ENCODE data around the gene CRAMP1.
"Not testable (repeated sequence)": the region's sequence is repeated elsewhere in the genome, so short reads cannot be mapped to it uniquely, and the experiment has no call there.

DNA sequence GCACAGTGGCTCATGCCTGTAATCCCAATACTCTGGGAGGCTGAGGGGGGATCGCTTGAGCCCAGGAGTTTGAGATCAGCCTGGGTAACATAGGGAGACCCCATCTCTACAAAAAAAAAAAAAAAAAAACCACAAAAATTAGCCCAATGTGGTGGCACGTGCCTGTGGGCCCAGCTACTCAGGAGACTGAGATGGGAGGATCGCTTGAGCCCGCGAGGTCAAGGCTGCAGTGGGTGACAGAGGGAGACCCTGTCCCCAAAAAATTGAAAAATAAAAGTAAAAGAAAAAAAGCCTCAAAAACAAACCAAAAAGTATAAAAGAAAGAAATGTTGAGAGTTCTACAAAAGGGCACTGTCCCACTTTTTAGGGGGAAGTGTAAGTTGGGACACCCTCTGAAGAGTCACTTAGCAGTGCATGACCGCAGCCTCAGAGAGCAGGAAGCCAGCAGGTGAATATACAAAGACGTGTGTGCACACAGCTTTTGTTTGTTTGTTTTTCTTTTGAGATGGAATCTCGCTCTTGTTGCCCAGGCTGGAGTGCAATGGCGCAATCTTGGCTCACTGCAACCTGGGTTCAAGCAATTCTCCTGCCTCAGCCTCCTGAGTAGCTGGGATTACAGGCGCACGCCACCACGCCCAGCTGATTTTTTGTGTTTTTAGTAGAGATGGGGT is 107.5 kb downstream of the CRAMP1 start:
- not testable (repeated sequence) for TF ChIP-seq EZH2 (IDR thresholded peaks at IDR 0.05; ENCODE audit: borderline replicate concordance, low read depth, low read length, severe bottlenecking); JUN (IDR thresholded peaks at IDR 0.05; ENCODE audit: borderline replicate concordance, insufficient read depth, insufficient read length, low read depth)
- TF ChIP-seq, protein P1, sequence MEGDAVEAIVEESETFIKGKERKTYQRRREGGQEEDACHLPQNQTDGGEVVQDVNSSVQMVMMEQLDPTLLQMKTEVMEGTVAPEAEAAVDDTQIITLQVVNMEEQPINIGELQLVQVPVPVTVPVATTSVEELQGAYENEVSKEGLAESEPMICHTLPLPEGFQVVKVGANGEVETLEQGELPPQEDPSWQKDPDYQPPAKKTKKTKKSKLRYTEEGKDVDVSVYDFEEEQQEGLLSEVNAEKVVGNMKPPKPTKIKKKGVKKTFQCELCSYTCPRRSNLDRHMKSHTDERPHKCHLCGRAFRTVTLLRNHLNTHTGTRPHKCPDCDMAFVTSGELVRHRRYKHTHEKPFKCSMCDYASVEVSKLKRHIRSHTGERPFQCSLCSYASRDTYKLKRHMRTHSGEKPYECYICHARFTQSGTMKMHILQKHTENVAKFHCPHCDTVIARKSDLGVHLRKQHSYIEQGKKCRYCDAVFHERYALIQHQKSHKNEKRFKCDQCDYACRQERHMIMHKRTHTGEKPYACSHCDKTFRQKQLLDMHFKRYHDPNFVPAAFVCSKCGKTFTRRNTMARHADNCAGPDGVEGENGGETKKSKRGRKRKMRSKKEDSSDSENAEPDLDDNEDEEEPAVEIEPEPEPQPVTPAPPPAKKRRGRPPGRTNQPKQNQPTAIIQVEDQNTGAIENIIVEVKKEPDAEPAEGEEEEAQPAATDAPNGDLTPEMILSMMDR (IDR thresholded peaks at IDR 0.05; ENCODE audit: extremely low read depth in 1 of 2, insufficient read depth in 1 of 2, low read depth in 1 of 2, low read length in 2 of 2) = not testable (repeated sequence)
